Measurements from ENCODE around the gene SMCO4. TPM values are rescaled to one million over a fixed set of nuclear protein-coding genes. Genes with fewer than 3 reads are reported as not detected.

The SMCO4 gene
- total and polyA plus RNA-seq, 2 of the 8 experiments (the other 6 are each of a cell fraction or from before 2014, with no cell fraction given) = 33.2 to 53.9 TPM

- H2AFZ ChIP-seq (ENCODE audit: low read length) = no peak overlapping the region
- 94% methylated on average over 3 of the region's 3 CpGs; no CpG with 5 or more reads in 1 of the 2 experiments for WGBS, 2 experiments (ENCODE audit: extremely low coverage in 1 of 2, insufficient coverage in 1 of 2, insufficient read length in 1 of 2, insufficient replicate concordance in 2 of 2, low coverage in 1 of 2, low lambda C conversion rate in 2 of 2, missing lambda C conversion rate in 1 of 2)
- H2BK120ac ChIP-seq (replicated peaks; ENCODE audit: low read depth, low read length) = no peak overlapping the region
- H3K56ac ChIP-seq (replicated peaks; ENCODE audit: insufficient read length, low read depth, low read length) = no peak overlapping the region
- no peak overlapping the region for H4K91ac ChIP-seq (replicated peaks; ENCODE audit: insufficient read length, low read length)
- H4K8ac ChIP-seq (ENCODE audit: extremely low read depth, insufficient read depth, low read length) = no peak overlapping the region
- H3K23me2 ChIP-seq (ENCODE audit: low read depth, low read length) = no peaks in the 10 kb centered on the region
- H3K23ac ChIP-seq (ENCODE audit: insufficient read length) = no peak overlapping the region
- no peaks in the 10 kb centered on the region for H4K20me1 ChIP-seq (replicated peaks in 1 of 2; ENCODE audit: control insufficient read depth in 1 of 2, insufficient read depth in 2 of 2, low read length in 2 of 2)
- H3K79me2 ChIP-seq (ENCODE audit: control insufficient read depth in 1 of 2, insufficient read depth in 2 of 2, low read length in 2 of 2) = peaks cover 0 to 16% of the 10 kb centered on the region in 2 experiments; a peak in 1 of 4 replicates
- no peak for TF ChIP-seq HDAC6 (IDR thresholded peaks at IDR 0.05; ENCODE audit: low read depth, low read length)
- no peak for TF ChIP-seq POLR2A (IDR thresholded peaks at IDR 0.05; ENCODE audit: control extremely low read depth in 1 of 2, low read depth in 2 of 2, low read length in 2 of 2)
- TF ChIP-seq, protein P1, sequence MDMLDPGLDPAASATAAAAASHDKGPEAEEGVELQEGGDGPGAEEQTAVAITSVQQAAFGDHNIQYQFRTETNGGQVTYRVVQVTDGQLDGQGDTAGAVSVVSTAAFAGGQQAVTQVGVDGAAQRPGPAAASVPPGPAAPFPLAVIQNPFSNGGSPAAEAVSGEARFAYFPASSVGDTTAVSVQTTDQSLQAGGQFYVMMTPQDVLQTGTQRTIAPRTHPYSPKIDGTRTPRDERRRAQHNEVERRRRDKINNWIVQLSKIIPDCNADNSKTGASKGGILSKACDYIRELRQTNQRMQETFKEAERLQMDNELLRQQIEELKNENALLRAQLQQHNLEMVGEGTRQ (IDR thresholded peaks at IDR 0.05; ENCODE audit: low read length) = no peak
- no peak for TF ChIP-seq BCL11A (IDR thresholded peaks at IDR 0.05; ENCODE audit: low read depth in 2 of 2, low read length in 2 of 2)
- no peak for TF ChIP-seq NRF1 (IDR thresholded peaks at IDR 0.05; ENCODE audit: low read depth, low read length)
- no peak for TF ChIP-seq POLR2AphosphoS5 (IDR thresholded peaks at IDR 0.05; ENCODE audit: low read depth, low read length)
- no peak for TF ChIP-seq BRCA1 (IDR thresholded peaks at IDR 0.05; ENCODE audit: low read depth, low read length)
- no peak overlapping the region for H3K27ac ChIP-seq (ENCODE audit: low read depth, low read length)
- no peaks in the 10 kb centered on the region for H3K27me3 ChIP-seq (replicated peaks in 1 of 4; ENCODE audit: control insufficient read depth in 3 of 4, extremely low read depth in 1 of 4, insufficient read depth in 3 of 4, low read length in 3 of 4)
- H3K18ac ChIP-seq (ENCODE audit: extremely low read depth, low read length) = no peak overlapping the region
- no peak for FAIRE-seq
- H3K4me3 ChIP-seq (ENCODE audit: extremely low read depth in 1 of 4, insufficient read depth in 2 of 4, low read depth in 3 of 4, low read length in 4 of 4) = no peak overlapping the region
- ChIA-PET POLR2A (ENCODE audit: partially characterized antibody) (no interaction called here), CTCF (ENCODE audit: partially characterized antibody) (interaction anchor here (0.6 to 1.2 kb wide), 2 partner anchors 15 to 460 kb away, joined by 3 read pairs; no protein-coding TSS in a partner anchor)
- H3K4me2 ChIP-seq (ENCODE audit: insufficient read depth in 1 of 2, low read depth in 2 of 2, low read length in 2 of 2) = no peak overlapping the region
- H3K14ac ChIP-seq (ENCODE audit: insufficient read length) = no peak overlapping the region
- H3K9ac ChIP-seq (replicated peaks in 1 of 4; ENCODE audit: extremely low read depth in 1 of 4, low read depth in 3 of 4, low read length in 3 of 4) = no peak overlapping the region
- H3K9me3 ChIP-seq (ENCODE audit: insufficient read depth in 2 of 2, low read depth in 1 of 2, low read length in 1 of 2) = peaks cover 0 to 6% of the 10 kb centered on the region in 2 experiments; a peak in 1 of 4 replicates
- DNase-seq (ENCODE audit: low read depth in 1 of 2, low spot score in 2 of 2) = no peak
- no peak overlapping the region for H4K5ac ChIP-seq (ENCODE audit: insufficient read length, low read depth, low read length)
- no peak overlapping the region for H2BK15ac ChIP-seq (ENCODE audit: low read length)
- no peak overlapping the region for H2BK20ac ChIP-seq (ENCODE audit: low read length)
- no peaks in the 10 kb centered on the region for H3K4me1 ChIP-seq (replicated peaks in 1 of 4; ENCODE audit: control insufficient read depth in 3 of 4, insufficient read depth in 4 of 4, low read length in 3 of 4)
- 0 out of 8 replicates have a peak, but pooled peaks cover 0 to 2% (median 0%) of the 10 kb centered on the region in 4 experiments for H3K36me3 ChIP-seq (ENCODE audit: control insufficient read depth in 2 of 4, insufficient read depth in 4 of 4, low read length in 3 of 4)
- no peak overlapping the region for H2BK5ac ChIP-seq (ENCODE audit: low read depth, low read length)
- no peak overlapping the region for H3K4ac ChIP-seq (replicated peaks; ENCODE audit: insufficient read length, low read depth, low read length)
- no peak overlapping the region for H2BK12ac ChIP-seq (ENCODE audit: low read depth, low read length)
- no peak overlapping the region for H2AK5ac ChIP-seq (ENCODE audit: low read depth, low read length)
- H3K79me1 ChIP-seq (ENCODE audit: low read depth, low read length) = peaks cover 7% of the 10 kb centered on the region
These were observed 32.9 kb downstream of the SMCO4 start for GRCh38 chr11:93510196-93510873.
